COLO829 (cell line): ENCODE measurements around the gene SVIL.
A peak's percentile ranks its signal among the peaks of the same experiment; 100 is the strongest.
"Not testable (repeated sequence)": the region's sequence is repeated elsewhere in the genome, so short reads cannot be mapped to it uniquely, and the experiment has no call there.

Source experiments
- DNase-seq: peaks from one replicate; pipeline ENCODE4 v3.0.0; 2012; ENCODE audit warnings: low spot score

Gene SVIL

DNA sequence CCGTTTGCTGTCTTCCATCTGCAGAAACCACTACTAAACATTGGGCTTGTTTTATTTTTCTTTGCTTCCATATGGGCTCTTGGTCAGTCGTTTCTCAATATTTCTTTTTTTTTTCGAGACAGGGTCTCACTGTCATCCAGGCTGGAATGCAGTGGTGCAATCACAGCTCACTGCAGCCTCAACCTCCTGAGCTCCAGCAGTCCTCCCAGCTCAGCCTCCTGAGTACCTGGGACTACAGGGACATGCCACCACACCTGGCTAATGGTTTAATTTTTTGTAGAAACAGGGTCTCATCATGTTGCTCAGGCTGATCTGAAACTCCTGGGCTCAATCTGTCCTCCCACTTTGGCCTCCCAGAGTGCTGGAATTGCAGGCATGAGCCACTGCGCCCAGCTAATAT lies 182.8 kb downstream of the SVIL start:
- DNase-seq: no peak

DNA sequence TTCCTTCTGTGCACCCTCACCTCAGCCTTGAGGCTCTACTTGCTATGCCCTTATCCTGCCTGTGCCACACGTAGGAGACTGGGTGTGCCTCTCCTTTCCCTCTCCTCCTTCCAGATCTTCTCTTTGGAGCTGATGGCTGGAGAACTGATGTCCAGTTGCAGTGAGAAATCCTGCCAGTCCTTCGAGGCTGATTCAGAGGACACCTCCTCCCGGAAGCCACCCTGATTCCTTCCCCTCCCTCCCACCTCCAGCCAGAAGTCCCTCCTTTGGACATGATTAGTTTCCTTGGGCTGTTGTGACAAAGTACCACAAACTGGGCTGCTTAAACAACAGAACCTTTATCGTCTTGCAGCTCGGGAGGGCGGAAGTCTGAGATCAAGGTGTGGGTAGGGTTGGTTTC lies 184.4 kb downstream of the SVIL start:
- no peak for DNase-seq

DNA sequence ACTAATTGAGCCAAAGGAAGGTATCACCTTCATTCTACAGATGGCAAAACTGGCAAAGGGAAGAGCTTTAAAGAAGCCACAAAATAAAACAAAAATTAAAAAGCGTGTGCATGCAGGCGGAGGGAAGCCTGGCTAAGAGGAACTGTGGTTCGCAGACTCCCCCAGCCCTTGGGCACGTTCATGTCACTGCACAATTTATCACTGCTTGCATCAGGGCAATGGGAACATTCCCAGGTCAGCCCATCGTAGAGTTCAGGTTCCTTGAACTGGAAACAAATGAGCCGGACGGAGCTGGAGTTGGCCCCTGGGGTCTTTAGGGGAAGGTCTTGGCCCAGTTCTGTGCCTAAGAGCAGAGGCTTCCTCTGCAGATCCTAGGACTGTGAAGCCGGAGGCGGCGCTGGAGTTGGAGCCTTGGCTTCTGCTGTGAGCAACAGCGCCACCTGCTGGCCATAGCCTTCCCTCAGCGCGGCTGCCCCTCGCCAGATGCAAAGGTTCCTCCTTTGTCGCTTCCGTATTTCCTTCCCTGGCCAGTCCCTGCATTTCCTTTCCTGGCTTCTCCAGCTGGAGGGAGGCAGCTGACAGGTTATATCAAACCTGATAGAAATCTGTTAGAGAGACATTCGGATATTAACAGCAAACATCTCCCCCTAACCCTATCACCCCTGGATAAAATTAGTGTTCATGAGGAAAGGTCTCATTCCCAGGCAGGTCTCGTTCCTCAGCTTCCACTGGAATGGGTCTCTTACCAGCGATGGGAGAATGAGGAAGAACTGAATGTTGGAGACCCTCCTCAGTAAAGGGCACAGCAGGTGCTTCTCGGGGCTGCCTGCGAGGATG lies 185.8 kb downstream of the SVIL start:
- DNase-seq: peak; percentile 49

DNA sequence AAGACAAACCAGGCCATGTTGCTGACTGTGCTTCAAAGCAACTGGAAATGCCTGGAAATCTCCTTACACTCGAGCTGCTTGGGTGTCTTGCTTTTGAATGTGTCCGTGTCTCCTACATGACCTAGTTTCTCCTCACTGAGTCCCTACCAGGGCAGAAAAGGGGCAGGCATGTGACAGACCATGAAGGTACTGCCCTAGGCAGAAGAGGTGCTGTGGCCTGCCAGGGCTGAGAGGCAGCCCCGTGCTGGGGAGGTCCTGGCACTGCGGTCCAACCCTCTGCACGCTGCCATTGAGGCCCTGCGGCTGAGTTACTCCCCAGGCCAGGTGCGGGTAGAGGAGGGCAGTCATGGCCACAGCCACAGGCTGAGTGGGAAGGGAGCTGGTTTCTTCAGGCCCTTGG lies 186.6 kb downstream of the SVIL start:
- DNase-seq: no peak

DNA sequence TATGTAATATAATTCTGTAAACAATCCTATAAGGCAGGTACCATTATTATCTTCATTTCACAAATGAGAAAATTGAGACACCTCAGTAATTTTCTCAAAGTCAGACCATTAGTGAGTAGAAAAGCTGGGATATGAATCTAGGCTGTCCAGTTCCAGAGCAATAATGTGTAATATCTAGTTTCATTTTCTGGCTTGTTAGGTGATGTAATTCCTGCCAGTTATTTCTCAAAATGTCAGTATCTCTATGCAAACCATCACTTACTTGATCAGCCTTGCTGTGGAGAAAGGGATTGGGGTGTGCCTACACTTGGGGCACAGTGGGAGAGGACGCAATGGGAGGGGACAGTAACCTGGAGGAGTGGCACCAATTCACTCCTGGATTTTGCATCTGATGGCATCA lies 188.4 kb downstream of the SVIL start:
- no peak for DNase-seq

DNA sequence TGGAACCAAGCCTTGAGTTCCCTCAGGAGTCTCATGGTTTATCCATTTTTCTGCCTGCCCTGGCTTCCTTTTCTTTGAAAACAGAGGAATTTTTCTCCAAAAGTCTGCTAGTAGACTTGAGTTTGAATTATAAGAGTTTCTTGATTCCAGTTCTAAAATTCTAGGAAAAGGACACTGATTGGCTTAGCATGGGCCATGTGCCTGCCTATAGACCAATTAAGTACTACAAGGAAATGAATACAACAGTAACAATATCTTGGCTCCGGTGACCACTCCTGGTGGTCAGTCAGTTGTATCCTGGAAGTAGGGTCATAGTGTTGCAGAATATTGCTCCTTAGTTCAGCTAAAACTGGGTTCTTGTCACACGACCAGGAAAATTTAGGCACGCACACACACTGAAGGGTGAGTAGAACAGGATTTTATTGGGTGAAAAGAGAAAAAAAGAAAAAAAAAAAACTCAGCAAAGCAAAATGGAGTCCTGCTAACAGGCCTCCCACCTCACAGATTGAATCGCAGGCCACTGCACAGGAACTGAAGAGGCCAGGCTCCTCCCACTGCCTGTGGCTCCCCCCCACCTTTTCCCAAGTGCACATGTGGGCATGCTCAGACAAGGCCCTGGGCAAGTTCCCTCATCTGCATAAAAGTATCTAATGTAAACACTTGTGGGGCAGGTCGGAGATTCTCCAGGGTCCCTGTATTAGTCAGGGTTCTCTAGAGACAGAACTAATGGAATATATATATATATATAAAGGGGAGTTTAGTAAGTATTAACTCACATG lies 190.8 kb downstream of the SVIL start:
- no peak for DNase-seq

DNA sequence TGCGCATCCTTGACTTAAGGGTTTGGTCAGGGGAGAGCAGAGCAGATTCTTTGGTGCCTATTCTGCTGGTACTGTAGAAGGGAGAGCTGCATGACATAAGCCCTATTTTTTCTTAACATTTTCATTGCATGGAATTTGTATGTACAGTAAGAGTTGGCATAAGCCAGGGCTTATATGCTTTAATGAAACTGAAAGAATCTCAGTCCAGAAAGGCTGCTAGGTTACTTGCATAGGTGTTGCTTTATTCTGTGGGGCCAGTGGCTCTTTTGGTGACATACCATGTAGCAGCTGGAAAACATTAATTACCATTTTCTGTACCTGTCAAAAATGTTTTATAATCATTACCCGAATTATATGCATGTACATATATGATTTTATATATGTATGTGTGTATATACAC lies 193.8 kb downstream of the SVIL start:
- DNase-seq: no peak

DNA sequence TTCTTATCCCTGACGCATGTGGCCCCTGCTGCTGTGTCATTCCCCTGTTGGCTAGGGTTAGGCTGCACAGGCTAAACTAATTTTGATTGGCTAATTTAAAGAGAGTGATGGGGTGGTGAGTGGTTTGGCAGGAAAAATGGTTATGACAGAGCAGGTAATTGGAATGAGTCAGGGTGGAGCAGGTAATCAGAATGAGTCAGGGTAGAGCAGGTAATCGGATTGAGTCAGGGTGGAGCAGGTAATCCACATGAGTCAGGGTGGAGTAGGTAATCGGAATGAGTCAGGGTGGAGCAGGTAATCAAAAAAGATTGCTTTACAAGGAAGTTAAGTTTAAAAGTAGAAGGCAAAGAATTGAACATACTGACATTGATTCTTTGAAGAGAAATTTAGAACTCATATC lies 195.8 kb downstream of the SVIL start:
- not testable (repeated sequence) for DNase-seq

DNA sequence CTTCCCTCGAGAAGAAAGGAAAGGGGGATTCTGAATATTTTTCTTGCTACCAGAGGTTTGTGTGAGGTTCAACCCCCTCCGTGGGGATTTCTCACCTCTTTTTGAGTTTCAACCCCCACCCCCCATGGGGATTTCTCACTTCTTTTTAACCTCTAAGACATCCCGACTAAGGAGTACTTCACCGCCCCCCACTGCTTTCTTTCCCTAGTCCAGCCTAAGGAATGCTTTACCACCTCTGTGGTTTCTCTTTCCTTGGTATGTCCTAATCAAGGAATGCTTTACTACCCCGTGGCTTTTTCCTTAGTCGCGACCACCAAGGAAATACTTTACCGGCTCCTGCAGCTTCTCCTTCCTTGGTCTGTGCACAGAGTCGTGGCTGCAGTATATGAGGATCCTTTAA lies 196.5 kb downstream of the SVIL start:
- no peak for DNase-seq

DNA sequence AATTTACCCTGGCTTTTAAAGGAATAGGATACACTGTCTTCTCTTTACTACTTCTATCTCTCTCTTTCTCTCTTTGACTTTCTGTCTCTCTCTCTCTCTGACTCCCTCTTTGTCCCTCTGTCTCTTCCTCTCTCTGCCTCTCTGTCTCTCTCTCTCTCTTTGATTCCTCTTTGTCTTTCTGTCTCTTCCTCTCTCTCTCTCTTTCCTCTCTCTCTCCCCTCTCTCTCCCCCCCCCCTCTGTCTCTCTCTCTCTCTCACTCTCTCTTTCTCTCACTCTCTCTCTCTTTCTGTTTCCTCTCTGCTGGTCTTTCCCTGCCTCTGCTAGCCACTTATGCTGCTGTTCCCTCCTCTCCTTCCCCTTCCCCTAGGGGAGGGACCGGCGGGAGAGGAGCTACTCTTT lies 196.9 kb downstream of the SVIL start:
- DNase-seq: no peak

DNA sequence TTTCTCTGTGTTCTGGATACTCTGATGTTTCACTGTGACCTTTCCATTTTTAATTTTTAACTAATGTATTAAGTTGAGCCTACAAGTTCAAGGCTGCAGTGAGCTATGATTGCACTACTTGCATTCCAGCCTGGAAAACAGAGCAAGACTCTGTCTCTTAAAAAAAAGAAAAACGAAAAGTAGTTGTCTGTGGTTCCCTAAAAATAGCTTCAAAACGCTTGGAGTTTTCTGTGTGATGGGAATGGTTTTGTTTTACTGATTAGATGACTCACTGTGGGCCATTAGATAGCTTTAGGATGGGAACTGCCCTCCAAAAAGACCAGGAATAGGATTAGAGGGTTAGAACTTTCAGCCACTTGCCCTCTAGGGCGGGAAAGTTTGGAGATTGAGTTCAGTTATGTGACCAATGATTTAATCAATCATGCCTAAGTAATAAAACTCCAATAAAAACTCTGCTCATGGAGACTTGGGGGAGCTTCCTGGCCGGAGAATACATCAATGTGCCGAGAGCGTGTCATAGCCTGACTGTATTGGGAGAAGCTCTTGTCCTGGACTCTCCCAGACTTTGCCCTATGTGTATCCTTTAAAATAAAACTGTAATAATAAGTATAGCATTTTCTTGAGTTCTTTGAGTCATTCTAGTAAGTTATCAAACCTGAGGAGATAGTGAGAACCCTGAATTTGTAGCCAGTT lies 198.8 kb downstream of the SVIL start:
- peak; percentile 50 for DNase-seq

DNA sequence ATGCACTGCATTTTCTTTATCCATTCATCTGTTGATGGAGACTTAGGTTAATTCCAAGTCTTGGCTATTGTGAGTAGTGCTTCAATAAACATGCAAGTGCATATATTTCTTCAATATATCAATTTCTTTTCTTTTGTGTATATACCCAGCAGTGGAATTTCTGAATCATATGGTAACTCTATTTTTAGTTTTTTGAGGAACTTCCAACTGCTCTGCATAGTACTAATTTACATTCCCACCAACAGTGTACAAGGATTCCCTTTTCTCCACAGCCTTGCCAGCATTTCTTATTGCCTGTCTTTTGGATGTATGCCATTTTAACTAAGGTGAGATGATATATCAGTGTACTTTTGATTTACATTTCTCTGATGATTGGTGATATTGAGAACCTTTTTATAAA lies 200.7 kb downstream of the SVIL start:
- no peak for DNase-seq

DNA sequence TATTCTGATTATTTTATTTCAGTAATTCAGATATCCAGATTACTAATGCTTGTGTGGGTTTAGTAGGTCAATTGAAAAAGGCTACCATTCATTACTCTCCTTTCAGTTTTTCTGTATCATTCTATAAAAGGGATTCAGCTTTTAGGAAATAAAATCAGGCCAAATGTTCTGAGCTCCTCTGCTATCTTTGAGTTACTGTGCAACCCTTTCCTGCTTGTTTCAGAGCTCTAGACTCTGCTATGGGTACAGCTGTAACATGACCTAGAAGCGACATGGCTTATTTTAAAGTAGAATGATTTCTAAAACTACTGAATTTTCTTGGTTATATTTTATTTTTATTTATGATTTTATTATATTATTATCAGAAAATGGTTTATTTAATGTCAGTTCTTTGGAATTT lies 203.1 kb downstream of the SVIL start:
- no peak for DNase-seq

DNA sequence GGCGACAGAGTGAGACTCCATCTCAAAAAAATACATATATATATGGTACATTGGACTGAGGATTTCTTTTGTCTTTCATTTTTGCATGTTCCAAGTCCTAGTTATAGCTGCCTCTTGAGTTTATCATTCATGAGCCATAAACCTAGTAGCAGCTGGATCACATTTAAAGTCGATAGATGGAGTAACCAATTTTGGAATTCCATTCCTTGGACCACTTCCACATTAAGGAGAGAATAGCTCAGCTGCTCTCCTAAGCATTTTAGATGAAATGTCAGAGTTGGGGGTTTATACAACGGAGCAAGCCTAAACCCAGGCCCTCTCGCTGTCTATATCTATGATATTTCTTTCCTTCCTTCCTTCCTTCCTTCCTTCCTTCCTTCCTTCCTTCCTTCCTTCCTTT lies 204.7 kb downstream of the SVIL start:
- DNase-seq: no peak

DNA sequence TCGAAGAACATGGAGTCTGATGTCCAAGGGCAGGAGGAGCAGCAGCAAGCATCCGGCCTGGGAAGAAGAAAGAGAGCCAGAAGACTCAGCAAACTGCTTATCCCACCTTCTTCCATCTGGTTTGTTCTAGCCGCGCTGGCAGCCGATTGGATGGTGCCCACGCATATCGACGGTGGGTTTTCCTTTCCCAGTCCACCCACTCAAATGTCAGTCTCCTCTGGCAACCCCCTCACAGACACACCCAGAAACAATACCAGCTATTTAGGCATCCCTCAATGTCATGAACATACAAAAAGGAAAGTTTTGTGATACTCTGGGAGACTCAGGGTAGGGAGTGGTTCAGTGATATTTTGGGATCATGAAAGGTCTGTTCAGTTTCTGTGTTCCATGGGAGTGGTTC lies 206.3 kb downstream of the SVIL start:
- no peak for DNase-seq

DNA sequence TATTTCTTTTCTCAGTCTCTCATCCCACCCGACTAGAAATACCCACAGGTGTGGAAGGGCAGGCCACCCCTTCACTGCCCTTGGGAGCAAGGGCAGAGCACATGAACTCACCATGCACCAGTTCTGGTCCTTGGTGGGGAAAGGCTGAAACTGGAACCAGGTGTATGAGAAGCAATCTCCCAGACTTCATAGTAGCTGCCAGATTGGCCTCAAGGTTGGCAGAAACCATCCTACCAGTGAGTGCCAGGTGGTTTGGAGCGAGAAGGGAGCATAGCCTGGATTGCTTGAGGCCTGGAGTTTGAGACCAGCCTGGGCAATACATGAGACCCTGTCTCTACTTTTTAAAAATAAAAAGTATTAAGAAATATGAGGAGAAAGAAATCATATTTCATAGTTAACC lies 207.1 kb downstream of the SVIL start:
- no peak for DNase-seq

DNA sequence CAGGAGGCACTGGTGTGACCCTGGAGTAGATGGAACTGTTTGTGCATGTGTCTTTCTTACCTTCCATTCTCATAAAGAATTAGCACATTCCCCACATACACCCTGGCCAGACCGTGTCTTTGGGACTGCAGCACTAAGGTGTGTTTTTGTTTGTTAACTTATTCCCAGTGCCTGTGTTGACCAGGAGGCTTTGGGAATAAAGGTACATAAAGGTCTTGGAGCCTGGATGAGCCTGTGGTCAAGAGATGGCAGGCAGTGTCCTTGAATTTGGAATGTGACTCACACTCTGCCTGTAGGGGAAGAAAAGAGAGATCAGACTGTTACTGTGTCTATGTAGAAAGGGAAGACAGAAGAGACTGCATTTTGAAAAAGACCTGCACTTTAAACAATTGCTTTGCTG lies 208.4 kb downstream of the SVIL start:
- no peak for DNase-seq

DNA sequence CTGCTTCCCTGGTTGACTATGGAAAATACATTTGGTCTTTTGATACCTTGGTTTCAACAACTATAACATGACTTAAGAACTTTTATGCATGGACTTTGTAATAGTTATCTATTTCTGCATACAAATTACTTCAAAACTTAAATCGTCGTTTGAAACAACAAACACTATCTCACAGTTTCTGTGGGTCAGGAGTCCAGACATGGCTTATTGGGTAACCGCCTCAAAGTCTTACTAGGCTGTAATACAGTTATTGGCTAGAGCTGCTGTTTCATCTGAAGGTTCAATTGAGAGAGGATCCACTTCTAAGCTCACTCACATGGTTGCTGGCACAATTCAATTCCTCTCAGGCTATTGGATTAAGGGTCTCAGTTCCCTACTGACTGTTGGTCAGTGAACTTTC lies 210.8 kb downstream of the SVIL start:
- no peak for DNase-seq

DNA sequence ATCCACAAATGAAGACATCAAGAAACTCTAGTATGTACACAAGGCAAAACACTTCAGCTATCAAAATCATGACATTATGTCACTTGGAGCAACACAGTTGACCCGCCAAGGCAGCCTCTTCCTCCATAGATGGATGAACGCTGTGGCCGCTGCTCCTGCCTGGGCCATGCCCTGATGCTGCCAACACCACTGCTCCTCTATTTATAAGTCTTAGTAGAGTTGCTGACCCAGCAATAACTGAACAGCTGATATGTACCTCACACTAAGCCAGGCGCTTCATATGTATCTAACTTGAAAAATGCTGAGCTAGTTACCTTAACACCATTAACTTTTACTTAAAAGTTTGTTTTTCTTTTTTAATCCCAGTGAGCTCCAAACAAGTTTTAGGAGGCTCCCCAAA lies 214.0 kb downstream of the SVIL start:
- no peak for DNase-seq

DNA sequence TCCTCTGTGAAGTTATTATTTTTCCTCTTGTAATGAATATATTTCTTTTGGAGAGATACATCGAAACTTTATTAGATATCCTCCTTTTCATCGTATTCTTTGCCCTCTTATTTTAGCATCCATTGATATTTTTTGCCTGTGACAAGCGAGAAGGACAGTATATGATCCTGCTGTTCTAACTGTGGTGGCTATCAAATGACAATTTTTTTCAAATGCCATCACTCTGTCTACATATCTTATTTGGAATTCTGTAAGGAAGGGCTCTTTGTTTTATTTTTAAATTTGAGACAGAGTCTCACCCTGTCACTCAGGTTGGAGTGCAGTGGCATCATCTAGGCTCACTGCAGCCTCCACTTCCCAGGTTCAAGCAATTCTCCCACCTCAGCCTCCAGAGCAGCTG lies 217.4 kb downstream of the SVIL start:
- no peak for DNase-seq

DNA sequence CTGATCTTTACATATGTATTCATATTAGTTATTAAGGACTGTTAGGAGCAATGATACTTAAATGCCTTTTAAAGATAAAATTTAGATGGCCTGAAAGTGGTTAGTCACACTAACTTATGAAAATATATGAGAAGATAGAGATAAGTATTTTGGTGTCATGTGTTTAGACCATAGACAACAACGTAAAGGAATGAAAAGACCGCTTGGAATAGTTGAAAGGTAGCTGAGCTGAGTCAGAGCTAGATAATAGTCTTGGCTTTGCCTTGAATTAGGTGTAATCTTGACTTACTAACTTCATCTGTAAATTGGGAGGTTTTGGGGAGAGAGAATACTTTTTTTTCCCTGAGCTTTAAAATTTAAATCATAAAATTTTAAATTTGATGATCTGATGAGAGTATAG lies 218.9 kb downstream of the SVIL start:
- DNase-seq: no peak

DNA sequence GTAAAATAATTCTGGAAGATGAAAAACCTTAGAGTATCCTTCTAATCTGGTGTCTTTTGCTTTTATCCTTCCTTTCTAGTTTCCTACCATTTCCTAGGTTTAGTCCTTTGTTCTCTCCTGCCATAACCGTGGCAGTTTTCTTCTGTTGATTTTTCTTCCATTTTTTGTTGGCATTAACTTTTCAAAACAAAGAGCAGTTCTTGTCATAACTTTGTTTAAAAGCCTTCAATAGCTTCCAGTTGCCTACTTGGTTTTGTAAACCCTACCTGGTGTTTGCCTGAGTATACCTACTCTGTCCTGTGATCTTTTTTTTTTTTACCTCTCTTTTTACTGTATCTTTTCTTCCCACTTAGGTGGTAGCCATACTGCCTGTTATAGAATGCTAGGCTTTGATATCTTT lies 220.3 kb downstream of the SVIL start:
- DNase-seq: no peak

DNA sequence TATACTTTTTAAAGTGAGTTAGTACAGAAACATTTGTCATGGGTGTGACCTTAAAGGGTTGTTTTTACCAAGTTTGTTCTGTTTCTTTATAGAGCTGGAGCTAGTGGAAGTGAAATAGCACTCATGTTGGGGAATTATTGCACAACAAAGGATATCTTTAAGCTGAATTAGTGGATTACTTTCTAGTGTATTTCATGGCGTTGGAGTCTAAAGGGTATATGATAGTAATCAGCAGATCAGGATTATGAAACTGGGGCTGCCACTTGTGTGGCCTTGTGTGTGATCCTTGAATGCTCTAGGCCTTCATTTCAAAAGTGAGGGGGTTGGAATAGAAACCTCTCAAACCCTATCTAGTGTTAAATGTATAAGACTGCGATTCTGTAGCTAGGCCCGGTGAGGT lies 222.3 kb downstream of the SVIL start:
- no peak for DNase-seq
